SIG-M5 treated with dmso at 0.1 percent for 504 hours (cell line): ENCODE results near the gene AP1G2.

ENCODE experiments used
- DNase-seq: peaks from one replicate; lab custom pipeline; 2025; ENCODE audit not compliant: unreplicated experiment; lab: John Stamatoyannopoulos, UW

Gene AP1G2

GRCh38 chr14:23572524-23572828 is 4.9 kb upstream of the AP1G2 start:
- DNase-seq, result no peak

DNA sequence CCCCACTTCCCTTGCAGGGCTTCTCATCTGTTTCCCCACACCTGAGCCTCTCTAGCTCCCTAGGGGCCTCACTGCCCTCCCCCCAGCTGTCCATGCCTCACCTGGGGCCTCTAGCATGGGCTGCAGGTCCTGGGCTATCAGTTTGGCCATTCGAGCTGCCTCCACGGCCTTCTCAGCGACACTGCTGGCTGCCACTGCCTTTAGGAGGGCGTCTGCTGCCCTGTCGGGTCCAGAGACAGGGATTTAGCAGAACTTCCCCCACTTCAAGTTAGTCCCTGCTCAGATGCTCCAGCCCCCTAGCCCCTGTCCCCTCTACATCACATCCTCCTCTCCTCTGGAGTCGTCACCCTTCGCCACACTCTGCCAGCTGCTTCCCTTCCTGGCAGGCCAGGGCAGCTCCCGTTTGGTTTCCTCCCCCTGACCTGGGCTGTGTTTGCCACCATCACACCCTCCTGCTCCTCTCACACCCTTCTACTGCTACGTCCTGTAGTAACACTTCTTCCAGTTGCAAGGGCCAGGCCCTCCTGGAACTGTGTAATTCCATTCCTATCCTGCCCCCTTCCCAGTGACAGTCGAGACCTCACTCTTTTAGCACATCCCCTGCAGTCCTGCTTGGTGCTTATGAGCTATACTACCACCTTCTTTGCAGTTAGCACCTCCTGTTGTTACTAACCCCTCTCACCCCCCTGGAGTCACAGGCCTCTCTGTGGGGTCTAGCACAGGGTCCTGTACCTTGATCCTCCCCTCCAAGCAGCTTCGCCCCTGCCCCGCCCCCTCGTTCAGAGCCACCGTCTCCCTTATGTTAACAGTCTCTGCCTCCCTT is 4.3 kb upstream of the AP1G2 start:
- no peak for DNase-seq

DNA sequence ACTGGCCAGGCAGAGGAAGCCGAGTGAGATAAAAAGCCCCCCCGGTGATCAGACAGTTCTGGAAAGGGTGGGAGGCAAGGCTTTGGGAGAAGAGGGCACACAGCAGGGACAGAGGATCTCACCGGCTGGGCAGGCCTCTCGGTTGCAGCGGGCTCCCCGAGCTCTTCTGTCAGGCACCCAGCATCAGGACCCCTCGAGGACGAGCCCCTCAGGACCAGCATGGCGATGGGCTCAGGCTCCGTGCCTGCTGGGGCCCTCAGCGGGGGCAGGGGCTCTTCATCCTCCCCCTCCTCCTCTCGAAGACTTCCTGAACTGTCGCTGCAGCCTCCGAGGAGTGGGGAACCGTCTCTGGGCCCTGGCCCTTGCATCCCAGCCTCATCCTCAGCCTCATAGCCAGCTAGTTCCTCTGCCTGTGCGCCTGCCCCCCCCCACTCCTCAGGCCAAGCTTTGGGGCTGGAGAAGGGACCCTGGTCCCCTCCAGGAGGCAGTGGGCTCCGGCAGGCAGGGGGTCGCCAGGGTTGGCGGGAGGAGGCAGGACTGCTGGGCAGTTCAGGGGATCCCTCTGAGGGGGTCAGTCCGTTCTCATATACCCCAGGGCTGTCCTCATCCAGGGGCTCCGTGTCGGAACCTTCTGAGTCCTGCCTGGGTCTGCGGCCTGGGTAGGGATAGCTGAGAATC is 3.4 kb upstream of the AP1G2 start:
- DNase-seq, result no peak

GRCh38 chr14:23569443-23570151 is 2.0 kb upstream of the AP1G2 start:
- peak; percentile 68 for DNase-seq

GRCh38 chr14:23568600-23569331 is 1.2 kb upstream of the AP1G2 start:
- DNase-seq, result peak; percentile 43

GRCh38 chr14:23568021-23568599 is 519 bp upstream of the AP1G2 start:
- no peak for DNase-seq

- DNase-seq, result no peak
These were observed 809 bp downstream of the AP1G2 start for GRCh38 chr14:23566778-23567185.

GRCh38 chr14:23566112-23566777 is 1.3 kb downstream of the AP1G2 start:
- DNase-seq, result no peak

GRCh38 chr14:23565626-23566025 is 2.0 kb downstream of the AP1G2 start:
- no peak for DNase-seq

GRCh38 chr14:23564876-23565275 is 2.7 kb downstream of the AP1G2 start:
- DNase-seq, result no peak

- DNase-seq, result no peak
These were observed 3.3 kb downstream of the AP1G2 start for GRCh38 chr14:23564181-23564812.

DNA sequence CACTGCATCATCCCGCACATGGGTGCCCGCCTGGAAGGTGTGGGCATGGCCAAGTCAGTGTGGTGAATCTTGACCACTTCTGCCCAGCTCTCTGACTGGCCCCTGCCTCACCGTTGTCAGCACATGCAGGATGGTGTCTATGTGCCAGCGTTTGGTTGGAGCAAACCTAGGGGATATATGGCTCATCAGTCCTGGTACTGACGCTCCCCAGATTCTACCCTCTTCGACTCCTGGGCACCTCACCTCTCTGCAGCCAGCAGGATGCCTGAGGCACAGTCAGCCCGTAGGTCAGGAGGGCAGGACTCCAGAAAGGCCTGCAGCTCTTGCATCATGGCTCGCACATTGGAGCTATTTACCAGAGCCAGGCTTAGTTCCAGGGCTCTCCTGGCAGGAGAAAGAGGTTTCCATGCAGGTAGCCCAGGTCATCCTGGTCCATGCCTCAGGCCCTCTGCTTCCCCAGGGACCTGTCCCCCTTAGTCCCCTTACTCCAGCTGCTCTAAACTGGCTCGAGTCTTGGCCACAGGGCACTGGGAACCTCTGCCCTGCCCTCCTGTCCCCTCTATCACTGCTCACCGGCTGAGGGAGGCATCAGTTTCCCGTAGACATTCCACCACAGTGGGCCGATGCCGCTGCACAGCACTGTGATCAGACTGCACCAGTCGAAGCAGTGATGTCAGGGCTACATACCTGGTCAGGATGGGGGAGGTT is 4.0 kb downstream of the AP1G2 start:
- no peak for DNase-seq

DNA sequence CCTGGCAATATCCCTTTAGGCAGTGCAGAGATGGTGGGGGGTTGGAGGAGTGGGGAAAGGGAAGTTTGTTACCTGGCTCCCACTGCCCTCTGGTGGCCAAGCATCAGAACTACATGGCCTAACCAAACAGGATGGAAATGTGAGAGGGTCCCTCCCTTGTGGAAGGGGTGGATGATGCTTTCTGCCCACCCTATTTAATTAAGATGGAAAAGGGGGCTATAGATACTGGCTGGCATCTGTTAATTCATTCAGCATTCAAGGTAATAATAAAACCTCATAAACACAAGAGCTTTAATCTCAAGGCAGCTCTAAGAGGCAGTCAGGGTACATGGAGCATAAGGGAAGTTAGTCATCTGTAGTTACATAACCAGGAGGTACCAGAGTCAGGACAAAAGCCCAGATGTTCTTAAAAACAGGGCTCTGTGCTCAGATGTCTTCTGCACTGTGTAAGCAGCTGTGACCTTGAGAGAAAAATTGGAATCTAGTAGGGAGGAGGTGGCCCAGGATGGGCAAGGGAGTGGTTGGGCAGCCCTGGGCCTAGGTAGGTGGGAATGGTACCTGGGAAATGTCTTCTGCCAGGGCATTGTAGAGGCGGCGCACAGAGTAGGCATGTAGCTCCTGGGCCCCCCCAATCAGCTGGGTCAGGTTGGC is 4.6 kb downstream of the AP1G2 start:
- DNase-seq, result peak; percentile 51

DNA sequence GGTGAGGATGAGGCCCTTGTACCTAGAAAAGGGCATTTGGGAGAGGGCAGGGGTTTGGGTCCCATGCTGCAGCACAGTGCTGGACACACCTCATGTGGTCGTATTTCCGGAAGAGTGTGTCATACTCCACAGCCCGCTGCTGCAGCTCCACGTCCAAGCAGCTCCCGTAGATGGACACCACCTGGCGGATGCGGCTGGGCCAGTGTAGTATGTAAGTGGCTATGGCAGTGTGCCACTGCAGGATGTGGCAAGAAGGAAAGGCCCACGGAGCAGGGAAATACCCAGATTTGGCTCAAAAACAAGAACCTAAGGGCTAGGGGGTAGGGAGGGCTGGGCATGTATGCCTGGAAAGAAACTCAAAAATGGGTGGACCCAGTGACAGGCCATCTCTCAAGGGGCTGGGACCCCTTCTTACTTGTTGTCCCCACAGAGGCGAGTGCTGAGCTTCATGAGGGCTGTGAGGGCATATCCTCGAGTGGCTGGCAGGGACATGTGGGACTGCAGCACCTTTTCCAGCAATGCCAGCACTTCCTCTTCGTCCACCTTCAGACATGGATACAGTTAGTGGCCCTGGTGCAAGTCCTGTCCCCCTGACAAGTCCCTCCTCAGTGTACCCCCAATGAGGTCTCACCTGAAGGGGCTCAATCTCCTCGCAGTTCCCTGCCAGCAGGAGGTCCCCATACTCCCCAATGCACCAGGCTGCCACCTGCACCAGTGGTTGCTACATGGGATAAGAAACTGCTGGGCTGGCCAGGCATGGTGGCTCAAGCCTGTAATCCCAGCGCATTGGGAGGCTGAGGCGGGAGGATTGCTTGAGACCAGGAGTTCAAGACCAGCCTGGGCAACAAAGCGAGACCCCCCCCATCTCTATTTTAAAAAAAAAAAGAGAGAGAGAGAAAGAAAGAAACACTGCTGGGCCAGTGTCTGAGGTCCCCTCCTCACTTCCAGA is 5.4 kb downstream of the AP1G2 start:
- no peak for DNase-seq

DNA sequence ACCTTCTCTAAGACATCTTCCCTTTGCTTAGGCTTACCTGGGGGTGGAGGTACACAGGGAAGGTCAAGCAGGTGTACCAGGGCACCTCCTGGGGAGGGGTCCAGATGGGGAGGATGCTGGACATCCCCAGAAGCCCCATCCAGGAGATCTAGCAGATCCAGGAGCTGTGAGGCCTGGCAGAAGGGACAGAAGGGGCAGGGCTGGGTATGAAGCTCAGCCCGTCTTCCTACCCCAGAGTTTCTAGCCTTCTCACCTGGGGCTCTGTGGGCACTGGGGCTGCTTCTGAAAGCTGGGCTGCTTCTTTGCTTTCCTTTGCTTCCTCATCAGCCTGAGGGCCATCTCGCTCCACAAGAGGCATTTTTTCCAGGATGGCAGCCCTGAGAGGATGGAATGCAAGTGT is 6.3 kb downstream of the AP1G2 start:
- no peak for DNase-seq

DNA sequence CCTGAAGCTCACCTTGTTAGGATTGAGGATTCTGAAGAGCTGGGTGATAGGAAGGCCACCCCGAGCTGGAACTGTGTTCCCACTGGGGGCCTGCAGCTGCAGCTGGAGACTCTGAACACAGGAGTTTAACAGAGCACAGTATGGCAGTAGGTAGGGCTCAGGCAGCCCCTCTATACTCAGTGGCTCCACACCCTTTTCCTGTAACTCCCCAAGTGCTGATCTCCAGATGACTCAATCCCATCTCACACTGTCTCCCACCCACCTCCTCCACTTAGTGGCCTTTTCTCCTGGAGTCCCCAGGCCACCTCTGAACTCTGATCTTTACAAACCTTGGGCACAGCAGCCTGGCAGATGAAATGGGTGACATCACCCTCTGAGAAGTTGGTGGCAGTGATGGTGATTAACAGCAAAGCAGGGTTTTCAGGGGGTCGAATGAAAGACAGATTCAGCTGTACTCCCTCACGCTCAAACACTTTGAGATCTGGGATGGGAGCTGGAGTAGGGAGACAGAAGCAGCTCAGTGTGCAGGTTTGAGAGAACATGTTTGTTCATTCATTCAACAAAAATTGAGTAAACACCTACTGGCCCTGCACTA is 7.6 kb downstream of the AP1G2 start:
- DNase-seq, result no peak
